H9 (cell line): Measurements from ENCODE around the gene FBXL13. TPM values are rescaled to one million over a fixed set of nuclear protein-coding genes. Genes with fewer than 3 reads are reported as not detected.

ENCODE experiments used
- DNase-seq: peaks from one replicate; pipeline ENCODE4 v3.0.0-alpha.2; 2017
- H2AFZ ChIP-seq: one replicate; pipeline ENCODE4 v1.6.1; 2013; ENCODE audit warnings: mild to moderate bottlenecking, low read length, control low read depth, moderate library complexity
- H2AK5ac ChIP-seq: 2 replicates; pipeline ENCODE4 v1.6.1; 2013; ENCODE audit warnings: low read length, control low read depth, mixed read lengths; ENCODE audit not compliant: insufficient read length
- H2BK120ac ChIP-seq: one replicate; pipeline ENCODE4 v1.6.1; 2013; ENCODE audit warnings: low read depth, mild to moderate bottlenecking, low read length, control low read depth, inconsistent platforms; ENCODE audit not compliant: poor library complexity, severe bottlenecking
- H2BK12ac ChIP-seq: 2 replicates; pipeline ENCODE4 v1.6.1; 2013; ENCODE audit warnings: low read length, control low read depth, mixed read lengths, low read depth; ENCODE audit not compliant: insufficient read length
- H2BK15ac ChIP-seq: 2 replicates; pipeline ENCODE4 v1.6.1; 2013; ENCODE audit warnings: low read depth, low read length, control low read depth
- H2BK20ac ChIP-seq: one replicate; pipeline ENCODE4 v1.6.1; 2013; ENCODE audit warnings: low read depth, mild to moderate bottlenecking, low read length, control low read depth, inconsistent platforms; ENCODE audit not compliant: poor library complexity, severe bottlenecking
- H2BK5ac ChIP-seq: 2 replicates; pipeline ENCODE4 v1.6.1; 2013; ENCODE audit warnings: low read length, control low read depth, mixed read lengths; ENCODE audit not compliant: insufficient read length
- H3K14ac ChIP-seq: 2 replicates; pipeline ENCODE4 v1.6.1; 2013; ENCODE audit warnings: low read length, control low read depth; ENCODE audit not compliant: insufficient read depth
- H3K18ac ChIP-seq: 2 replicates; pipeline ENCODE4 v1.6.1; 2013; ENCODE audit warnings: low read depth, mild to moderate bottlenecking, mixed read lengths, low read length, control low read depth; ENCODE audit not compliant: insufficient read length
- H3K23ac ChIP-seq: 2 replicates; pipeline ENCODE4 v1.6.1; 2013; ENCODE audit warnings: low read length, control low read depth, mixed read lengths, low read depth; ENCODE audit not compliant: insufficient read length
- H3K23me2 ChIP-seq: 2 replicates; pipeline ENCODE4 v1.6.1; 2013; ENCODE audit warnings: low read depth, mild to moderate bottlenecking, mixed read lengths, low read length, control low read depth; ENCODE audit not compliant: insufficient read length, poor library complexity, severe bottlenecking
- H3K27ac ChIP-seq: 2 replicates; pipeline ENCODE4 v1.5.1; 2013; ENCODE audit warnings: low read length, control low read depth, mixed read lengths, low read depth; ENCODE audit not compliant: insufficient read length
- H3K27me3 ChIP-seq: 2 replicates; pipeline ENCODE4 v1.6.1; 2013; ENCODE audit warnings: low read length, control low read depth, inconsistent platforms; ENCODE audit not compliant: insufficient read depth
- H3K4ac ChIP-seq: 2 replicates; pipeline ENCODE4 v1.6.1; 2013; ENCODE audit warnings: low read depth, mild to moderate bottlenecking, control low read depth, inconsistent platforms, low read length, moderate library complexity
- H3K4me1 ChIP-seq: 2 replicates; pipeline ENCODE4 v1.6.1; 2013; ENCODE audit warnings: low read length, control low read depth, inconsistent platforms; ENCODE audit not compliant: insufficient read depth
- H3K4me2 ChIP-seq: 2 replicates; pipeline ENCODE4 v1.6.1; 2013; ENCODE audit warnings: low read length, control low read depth, mixed read lengths; ENCODE audit not compliant: insufficient read length, insufficient read depth
- H3K56ac ChIP-seq: 2 replicates; pipeline ENCODE4 v1.6.1; 2013; ENCODE audit warnings: low read depth, mild to moderate bottlenecking, mixed read lengths, low read length, control low read depth; ENCODE audit not compliant: insufficient read length
- H3K79me1 ChIP-seq: 2 replicates; pipeline ENCODE4 v1.6.1; 2013; ENCODE audit warnings: low read depth, mild to moderate bottlenecking, moderate library complexity, low read length, control low read depth, inconsistent platforms; ENCODE audit not compliant: insufficient read depth, poor library complexity, severe bottlenecking
- H3K79me2 ChIP-seq: 2 replicates; pipeline ENCODE4 v1.6.1; 2013; ENCODE audit warnings: low read length, control low read depth, inconsistent platforms; ENCODE audit not compliant: insufficient read depth
- H3K9ac ChIP-seq: 2 replicates; pipeline ENCODE4 v1.6.1; 2013; ENCODE audit warnings: low read length, control low read depth, mixed read lengths; ENCODE audit not compliant: insufficient read length; ENCODE audit errors: extremely low read depth
- H3K9me3 ChIP-seq: one replicate; pipeline ENCODE4 v1.6.1; 2013; ENCODE audit warnings: low read depth, low read length, inconsistent platforms; ENCODE audit not compliant: control insufficient read depth
- H3T11ph ChIP-seq: one replicate; pipeline ENCODE4 v1.6.1; 2013; ENCODE audit warnings: mild to moderate bottlenecking, low read length, control low read depth, inconsistent platforms
- H4K20me1 ChIP-seq: one replicate; pipeline ENCODE4 v1.6.1; 2013; ENCODE audit not compliant: control insufficient read depth, insufficient read length, insufficient read depth
- H4K5ac ChIP-seq: 2 replicates; pipeline ENCODE4 v1.6.1; 2013; ENCODE audit warnings: low read depth, mild to moderate bottlenecking, mixed read lengths, low read length, control low read depth; ENCODE audit not compliant: insufficient read length
- H4K8ac ChIP-seq: replicated peaks from 2 replicates; pipeline ENCODE4 v1.6.1; 2013; ENCODE audit warnings: low read length, control low read depth, mixed read lengths, low read depth; ENCODE audit not compliant: insufficient read length
- H4K91ac ChIP-seq: 2 replicates; pipeline ENCODE4 v1.6.1; 2013; ENCODE audit warnings: low read depth, mild to moderate bottlenecking, moderate library complexity, mixed read lengths, low read length, control low read depth; ENCODE audit not compliant: insufficient read length
- H3K27ac Mint-ChIP-seq, 3 experiments: 2 replicates in 2 of 3; 3 replicates in 1 of 3; pipeline ENCODE4 v1.8.0; 2020 to 2021; ENCODE audit warnings: mixed read lengths in 3 of 3, mild to moderate bottlenecking in 1 of 3, moderate library complexity in 1 of 3
- H3K27me3 Mint-ChIP-seq: 2 replicates; pipeline ENCODE4 v1.8.0; 2021; ENCODE audit warnings: low read depth, mild to moderate bottlenecking, moderate library complexity, mixed read lengths
- H3K36me3 Mint-ChIP-seq, 3 experiments: 2 replicates in 2 of 3; 3 replicates in 1 of 3; pipeline ENCODE4 v1.8.0; 2020 to 2021; ENCODE audit warnings: low read depth in 3 of 3, mixed read lengths in 3 of 3; ENCODE audit not compliant: insufficient read depth in 1 of 3
- H3K4me1 Mint-ChIP-seq, 2 experiments: 2 replicates each; pipeline ENCODE4 v1.8.0; 2020; ENCODE audit warnings: mixed read lengths in 2 of 2
- H3K4me3 Mint-ChIP-seq, 2 experiments: 2 replicates in 1 of 2; 3 replicates in 1 of 2; pipeline ENCODE4 v1.8.0; 2020 to 2021; ENCODE audit warnings: mild to moderate bottlenecking in 2 of 2, mixed read lengths in 2 of 2, moderate library complexity in 1 of 2
- H3K9me3 Mint-ChIP-seq, 2 experiments: 2 replicates in 1 of 2; 3 replicates in 1 of 2; pipeline ENCODE4 v1.8.0; 2020; ENCODE audit warnings: mild to moderate bottlenecking in 2 of 2, mixed read lengths in 2 of 2, moderate library complexity in 1 of 2
- CTCF ChIP-seq: fragments of 200-600 bp; sonication (generic); conservative IDR thresholded peaks from 3 replicates; pipeline ENCODE4 v1.8.0; 2021; ENCODE audit warnings: antibody characterized with exemption, mild to moderate bottlenecking
- WGBS: extraction: QIAGEN DNeasy Blood & Tissue Kit; methylation state at CpG from one replicate; pipeline ENCODE4 v1.1.7; 2013; ENCODE audit warnings: missing lambda C conversion rate, low lambda C conversion rate, mixed read lengths; ENCODE audit not compliant: insufficient read length; ENCODE audit errors: extremely low coverage; 5-methylcytosine and 5-hydroxymethylcytosine counted together
- total RNA-seq: library from RNA; stranded (reverse); gene quantifications from 2 replicates; pipeline ENCODE4 v1.2.1, GENCODE V29; 2021

The FBXL13 gene
- total RNA-seq, 1 experiment from 2014 or later: 4.4 TPM

- H3K23ac ChIP-seq: no peak overlapping the region
- no peak overlapping the region for H3K56ac ChIP-seq
- no peak overlapping the region for H3K14ac ChIP-seq
- H3K27me3 ChIP-seq: no peaks in the 10 kb centered on the region
- H2BK5ac ChIP-seq: no peak overlapping the region
- no peak for DNase-seq
- H2AK5ac ChIP-seq: no peak overlapping the region
- no peak overlapping the region for H4K8ac ChIP-seq
- Mint-ChIP-seq H3K27ac (peak overlapping the region in 1 of 3 experiments; percentile 22; a peak in 2 of 7 replicates), H3K36me3 (peaks cover 20 to 27% (median 22%) of the 10 kb centered on the region in 3 experiments; a peak in 6 of 7 replicates), H3K4me3 (no peak overlapping the region), H3K27me3 (no peaks in the 10 kb centered on the region), H3K4me1 (no peaks in the 10 kb centered on the region), H3K9me3 (peaks cover 0 to 2% of the 10 kb centered on the region in 2 experiments; a peak in 1 of 5 replicates)
- no peak overlapping the region for H4K5ac ChIP-seq
- WGBS: no CpG with 5 or more reads among the region's 1 CpG
- H3K9me3 ChIP-seq: no peaks in the 10 kb centered on the region
- no peaks in the 10 kb centered on the region for H4K20me1 ChIP-seq
- H3K79me2 ChIP-seq: no peaks in the 10 kb centered on the region
- no peak overlapping the region for H2AFZ ChIP-seq
- H3K23me2 ChIP-seq: no peaks in the 10 kb centered on the region
- no peak overlapping the region for H2BK12ac ChIP-seq
- no peak overlapping the region for H3K27ac ChIP-seq
- H2BK20ac ChIP-seq: no peak overlapping the region
- no peak overlapping the region for H3K4me2 ChIP-seq
- H3K4me1 ChIP-seq: no peaks in the 10 kb centered on the region
- H2BK120ac ChIP-seq: no peak overlapping the region
- H3K4ac ChIP-seq: no peak overlapping the region
- H4K91ac ChIP-seq: no peak overlapping the region
- H2BK15ac ChIP-seq: no peak overlapping the region
- TF ChIP-seq CTCF: no peak
- H3T11ph ChIP-seq: no peak overlapping the region
- H3K79me1 ChIP-seq: no peaks in the 10 kb centered on the region
- no peak overlapping the region for H3K18ac ChIP-seq
- H3K9ac ChIP-seq: no peak overlapping the region
These were observed 40.0 kb upstream of the FBXL13 start for GRCh38 chr7:103114576-103115008.
